RWPE1 (cell line): ENCODE measurements around the gene ATXN7L2.
"Not testable (repeated sequence)": the region's sequence is repeated elsewhere in the genome, so short reads cannot be mapped to it uniquely, and the experiment has no call there.

ENCODE experiments used
- CTCF ChIA-PET: fragments of 350-600 bp; sonication (Branson Sonifier 250); formaldehyde crosslinking; extraction: SDS; loops from one replicate; lab custom pipeline; 2021; lab: Yijun Ruan, JAX
- POLR2A ChIA-PET: fragments of 400-600 bp; formaldehyde crosslinking; extraction: SDS; loops from one replicate; lab custom pipeline; 2020; ENCODE audit warnings: antibody characterized with exemption; ENCODE audit not compliant: low non-redundant PET; lab: Yijun Ruan, JAX
- DNase-seq: peaks from one replicate; pipeline ENCODE4 v3.0.0; 2012; ENCODE audit warnings: low spot score
- H3K27ac ChIP-seq: fragments of 450-650 bp; 2 replicates; pipeline ENCODE4 v1.5.1; 2017
- TF ChIP-seq, protein P1 (sequence below): fragments of 450-650 bp; conservative IDR thresholded peaks from 2 replicates; pipeline ENCODE4 v1.5.1; 2017; ENCODE audit warnings: low read depth, mild to moderate bottlenecking

The ATXN7L2 gene

DNA sequence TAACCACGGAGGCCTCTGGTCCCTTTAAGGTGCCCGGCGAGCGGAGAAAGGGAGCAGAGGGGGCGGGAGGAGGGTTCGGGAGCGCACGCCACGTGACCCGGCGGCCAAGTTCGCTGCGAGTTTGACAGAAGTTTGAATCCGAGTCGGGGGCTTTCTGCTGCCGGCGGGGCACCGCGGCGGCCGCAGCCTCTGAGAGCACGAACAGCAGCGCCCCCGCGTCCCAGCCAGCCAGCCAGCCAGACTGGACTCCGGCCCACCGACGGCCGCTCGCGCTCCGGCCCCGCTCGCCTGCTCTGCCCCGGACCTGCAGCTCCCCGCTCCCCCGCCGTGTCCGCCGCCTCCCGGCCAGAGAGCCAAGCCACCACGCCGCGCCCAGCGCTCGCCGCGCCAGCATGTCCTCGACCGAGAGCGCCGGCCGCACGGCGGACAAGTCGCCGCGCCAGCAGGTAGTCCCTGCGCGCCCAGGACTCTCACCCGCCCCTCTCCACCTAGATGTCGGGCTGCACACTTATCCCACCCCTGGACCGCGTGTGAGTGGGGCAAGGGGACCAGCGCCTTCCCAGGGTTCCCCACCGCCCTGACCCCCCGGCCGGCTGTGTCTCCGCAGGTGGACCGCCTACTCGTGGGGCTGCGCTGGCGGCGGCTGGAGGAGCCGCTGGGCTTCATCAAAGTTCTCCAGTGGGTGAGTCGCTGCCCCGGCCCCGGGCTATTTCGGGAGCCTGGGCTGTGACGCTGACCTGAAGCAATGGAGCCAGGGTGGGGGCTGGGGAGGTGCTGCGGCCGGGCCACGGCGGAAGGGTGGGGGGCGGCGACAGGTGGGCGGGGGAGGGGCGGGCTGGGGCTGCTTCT, 17.0 kb upstream of the ATXN7L2 start, which contains the start of gene SYPL2:
Gene SYPL2 (plus strand): TSS at position 95 of the 849 bp plus-strand sequence. CDS start 298 bp downstream, at position 393.
- TF ChIP-seq, protein P1, sequence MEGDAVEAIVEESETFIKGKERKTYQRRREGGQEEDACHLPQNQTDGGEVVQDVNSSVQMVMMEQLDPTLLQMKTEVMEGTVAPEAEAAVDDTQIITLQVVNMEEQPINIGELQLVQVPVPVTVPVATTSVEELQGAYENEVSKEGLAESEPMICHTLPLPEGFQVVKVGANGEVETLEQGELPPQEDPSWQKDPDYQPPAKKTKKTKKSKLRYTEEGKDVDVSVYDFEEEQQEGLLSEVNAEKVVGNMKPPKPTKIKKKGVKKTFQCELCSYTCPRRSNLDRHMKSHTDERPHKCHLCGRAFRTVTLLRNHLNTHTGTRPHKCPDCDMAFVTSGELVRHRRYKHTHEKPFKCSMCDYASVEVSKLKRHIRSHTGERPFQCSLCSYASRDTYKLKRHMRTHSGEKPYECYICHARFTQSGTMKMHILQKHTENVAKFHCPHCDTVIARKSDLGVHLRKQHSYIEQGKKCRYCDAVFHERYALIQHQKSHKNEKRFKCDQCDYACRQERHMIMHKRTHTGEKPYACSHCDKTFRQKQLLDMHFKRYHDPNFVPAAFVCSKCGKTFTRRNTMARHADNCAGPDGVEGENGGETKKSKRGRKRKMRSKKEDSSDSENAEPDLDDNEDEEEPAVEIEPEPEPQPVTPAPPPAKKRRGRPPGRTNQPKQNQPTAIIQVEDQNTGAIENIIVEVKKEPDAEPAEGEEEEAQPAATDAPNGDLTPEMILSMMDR, result no peak
- no peak for DNase-seq
- ChIA-PET CTCF (interaction anchor here (0.9 kb wide), 1 partner anchor 83 kb away, joined by 3 read pairs; no protein-coding TSS in a partner anchor), POLR2A (no interaction called here)
- no peak within 1 kb of the TSS for H3K27ac ChIP-seq

DNA sequence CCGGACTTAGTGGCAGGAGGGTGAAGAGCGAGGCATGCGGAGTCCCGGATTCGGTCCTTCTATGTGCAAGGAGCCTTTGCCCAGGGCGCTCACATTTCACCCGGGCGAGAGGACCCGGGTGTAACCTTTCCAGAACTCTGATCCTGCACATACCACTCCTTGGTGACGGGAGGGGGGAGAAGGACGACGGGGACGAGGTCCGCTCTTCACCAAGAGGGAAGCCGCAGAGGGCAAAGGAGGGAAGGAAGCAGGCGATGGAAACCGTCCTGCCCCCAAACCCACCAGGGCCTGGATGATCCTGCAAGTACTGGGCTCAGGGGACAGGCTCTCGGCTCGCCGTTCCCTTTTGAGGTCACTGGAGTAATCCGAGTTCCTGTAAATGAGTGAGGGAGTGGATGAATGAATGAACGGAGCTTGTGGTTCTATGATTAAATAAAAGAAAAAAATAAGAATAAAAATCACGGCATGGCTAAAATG, 16.4 kb upstream of the ATXN7L2 start:
- ChIA-PET CTCF (no interaction called here), POLR2A (no interaction called here)
- TF ChIP-seq, protein P1, result no peak
- H3K27ac ChIP-seq, result no peak overlapping the region
- no peak for DNase-seq

DNA sequence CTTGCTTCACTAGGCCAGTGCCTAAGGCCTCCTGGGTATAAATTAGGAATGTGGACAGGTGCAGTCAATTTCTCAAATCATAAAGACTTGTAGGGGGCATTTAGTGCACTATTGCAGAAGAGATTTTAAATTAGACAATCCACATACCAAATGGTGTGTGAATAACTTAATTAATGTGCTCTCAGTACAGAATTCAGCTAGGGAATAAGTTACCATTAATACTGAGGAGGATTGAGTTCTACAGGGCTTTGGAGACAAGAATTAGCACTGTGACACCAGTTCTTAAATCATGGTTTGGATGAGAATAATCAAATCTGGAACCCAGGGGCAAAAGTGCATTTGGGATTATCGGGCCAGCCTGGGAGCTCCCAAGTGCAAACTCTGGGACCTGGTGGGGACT, 15.6 kb upstream of the ATXN7L2 start:
- no peak overlapping the region for H3K27ac ChIP-seq
- CTCF ChIA-PET, result no interaction called here
- TF ChIP-seq, protein P1, result no peak
- DNase-seq, result no peak
- POLR2A ChIA-PET, result no interaction called here

DNA sequence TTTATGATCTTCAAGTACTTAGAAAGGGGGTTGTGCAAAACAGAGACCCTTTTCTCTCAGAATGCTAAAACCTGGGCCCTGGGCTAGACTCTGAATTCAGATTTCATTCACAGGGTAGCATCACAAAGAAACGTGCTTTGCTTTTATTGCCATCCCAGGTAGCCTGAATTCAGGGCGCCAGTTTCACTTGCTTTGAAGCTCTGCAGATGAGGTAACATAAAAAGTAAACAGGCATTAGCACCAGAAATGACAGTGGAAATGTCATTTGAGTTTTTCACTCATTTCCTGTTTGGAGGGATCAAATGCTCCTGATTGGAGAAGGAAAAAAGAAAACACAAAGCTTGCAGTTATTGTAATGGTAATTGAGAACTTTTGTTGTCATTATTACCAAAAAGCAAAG, 14.8 kb upstream of the ATXN7L2 start:
- CTCF ChIA-PET, result interaction anchor here (1.0 kb wide), 1 partner anchor 24 kb away, joined by 3 read pairs; no protein-coding TSS in a partner anchor
- POLR2A ChIA-PET, result interaction anchor here (0.6 kb wide), 1 partner anchor 576 kb away, joined by 5 read pairs; no protein-coding TSS in a partner anchor
- DNase-seq, result no peak
- TF ChIP-seq, protein P1, result no peak
- H3K27ac ChIP-seq, result no peak overlapping the region

DNA sequence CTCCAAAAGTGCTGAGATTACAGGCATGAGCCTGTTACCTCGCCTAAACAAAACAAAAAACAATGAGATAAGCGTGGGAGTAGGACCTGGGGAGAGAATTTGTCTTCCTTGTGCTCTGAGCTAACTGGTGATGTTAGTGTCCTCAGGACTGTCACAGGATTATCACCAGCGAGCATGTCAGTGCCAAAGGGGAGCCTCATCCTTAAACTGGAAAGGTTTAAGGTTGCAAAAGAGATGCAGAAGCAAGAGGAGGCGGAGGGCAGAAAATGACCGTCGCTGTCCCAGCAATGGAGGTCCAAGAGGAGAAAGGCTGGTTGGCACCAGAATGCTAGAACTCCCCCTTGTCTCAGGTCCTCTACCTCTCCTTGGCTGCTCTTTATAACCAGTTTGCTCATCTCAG, 13.5 kb upstream of the ATXN7L2 start:
- no peak for DNase-seq
- CTCF ChIA-PET, result no interaction called here
- TF ChIP-seq, protein P1, result no peak
- POLR2A ChIA-PET, result no interaction called here
- H3K27ac ChIP-seq, result no peak overlapping the region

DNA sequence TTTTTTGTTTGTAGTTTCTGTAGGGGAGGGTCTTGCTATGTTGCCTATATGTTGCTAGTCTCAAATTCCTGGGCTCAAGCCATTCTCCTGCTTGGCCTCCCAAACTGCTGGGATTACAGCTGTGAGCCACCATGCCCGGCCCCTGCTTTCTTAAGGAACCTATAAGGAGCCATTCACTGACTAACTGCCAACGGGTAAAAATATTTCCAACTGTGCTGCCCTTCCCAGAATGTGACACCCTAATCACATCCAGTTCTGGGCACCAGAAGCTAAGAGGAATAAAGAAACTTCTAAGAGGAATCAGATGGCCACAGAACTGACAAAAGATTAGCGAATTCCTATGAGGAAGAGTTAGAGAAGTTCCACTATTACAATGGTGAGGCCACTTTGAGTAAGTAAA, 10.9 kb upstream of the ATXN7L2 start:
- no peak for DNase-seq
- ChIA-PET CTCF (no interaction called here), POLR2A (no interaction called here)
- no peak overlapping the region for H3K27ac ChIP-seq
- TF ChIP-seq, protein P1, result no peak

DNA sequence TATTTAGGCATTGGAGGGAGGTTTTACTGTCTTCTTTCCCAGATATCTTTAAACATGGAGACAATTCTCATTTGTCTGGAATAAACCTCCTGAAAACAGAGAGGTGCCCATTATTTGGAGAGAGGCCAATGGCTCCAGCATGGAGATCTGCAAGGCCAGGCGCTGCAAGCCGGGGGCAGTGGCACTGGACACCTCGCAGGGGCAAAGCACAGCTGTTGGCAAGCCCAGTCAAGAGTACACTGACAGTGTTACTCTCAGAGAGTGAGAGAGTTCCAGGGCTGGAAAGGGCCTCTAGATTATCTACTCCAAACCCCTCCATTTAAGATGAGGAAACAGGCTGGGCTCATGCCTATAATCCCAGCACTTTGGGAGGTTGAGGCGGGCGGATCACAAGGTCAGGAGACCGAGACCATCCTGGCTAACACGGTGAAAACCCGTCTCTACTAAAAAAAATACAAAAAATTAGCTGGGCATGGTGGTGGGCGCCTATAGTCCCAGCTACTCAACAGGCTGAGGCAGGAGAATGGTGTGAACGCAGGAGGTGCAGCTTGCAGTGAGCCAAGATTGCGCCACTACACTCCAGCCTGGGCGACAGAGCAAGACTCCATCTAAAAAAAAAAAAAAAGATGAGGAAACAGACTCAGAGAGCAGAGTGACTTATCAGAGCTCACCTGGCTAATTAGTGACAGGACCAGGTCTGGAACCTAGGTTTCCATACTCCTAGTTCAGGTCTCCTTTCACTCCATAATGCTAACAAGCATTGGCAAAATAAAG, 10.2 kb upstream of the ATXN7L2 start:
- DNase-seq, H3K27ac ChIP-seq, POLR2A ChIA-PET, CTCF ChIA-PET: not testable (repeated sequence)
